Measurements from ENCODE around the gene CIPC.

The CIPC gene

GRCh38 chr14:77098529-77099353, 683 bp downstream of the CIPC start:
- Histone ChIP-seq H3K36me3 (no peaks in the 10 kb centered on the region), H3K27me3 (no peaks in the 10 kb centered on the region), H3K9me3 (no peaks in the 10 kb centered on the region), H3K27ac (peak overlapping the region; percentile 95), H3K4me1 (ENCODE audit: control insufficient read depth in 1 of 2, insufficient read depth in 1 of 2, low read depth in 1 of 2, low read length in 1 of 2) (peaks cover 27 to 31% of the 10 kb centered on the region in 2 experiments), H3K4me3 (ENCODE audit: low read depth in 1 of 2, low read length in 1 of 2) (peak overlapping the region; percentile 89 to 92)
- TF ChIP-seq, protein P1, sequence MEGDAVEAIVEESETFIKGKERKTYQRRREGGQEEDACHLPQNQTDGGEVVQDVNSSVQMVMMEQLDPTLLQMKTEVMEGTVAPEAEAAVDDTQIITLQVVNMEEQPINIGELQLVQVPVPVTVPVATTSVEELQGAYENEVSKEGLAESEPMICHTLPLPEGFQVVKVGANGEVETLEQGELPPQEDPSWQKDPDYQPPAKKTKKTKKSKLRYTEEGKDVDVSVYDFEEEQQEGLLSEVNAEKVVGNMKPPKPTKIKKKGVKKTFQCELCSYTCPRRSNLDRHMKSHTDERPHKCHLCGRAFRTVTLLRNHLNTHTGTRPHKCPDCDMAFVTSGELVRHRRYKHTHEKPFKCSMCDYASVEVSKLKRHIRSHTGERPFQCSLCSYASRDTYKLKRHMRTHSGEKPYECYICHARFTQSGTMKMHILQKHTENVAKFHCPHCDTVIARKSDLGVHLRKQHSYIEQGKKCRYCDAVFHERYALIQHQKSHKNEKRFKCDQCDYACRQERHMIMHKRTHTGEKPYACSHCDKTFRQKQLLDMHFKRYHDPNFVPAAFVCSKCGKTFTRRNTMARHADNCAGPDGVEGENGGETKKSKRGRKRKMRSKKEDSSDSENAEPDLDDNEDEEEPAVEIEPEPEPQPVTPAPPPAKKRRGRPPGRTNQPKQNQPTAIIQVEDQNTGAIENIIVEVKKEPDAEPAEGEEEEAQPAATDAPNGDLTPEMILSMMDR (IDR thresholded peaks at IDR 0.05): no peak

GRCh38 chr14:77099425-77100167, 1.5 kb downstream of the CIPC start:
- H3K9me3 ChIP-seq: no peaks in the 10 kb centered on the region
- TF ChIP-seq, protein P1 (IDR thresholded peaks at IDR 0.05): no peak
- H3K4me1 ChIP-seq (ENCODE audit: control insufficient read depth in 1 of 2, insufficient read depth in 1 of 2, low read depth in 1 of 2, low read length in 1 of 2): peaks cover 20 to 25% of the 10 kb centered on the region in 2 experiments
- H3K27me3 ChIP-seq: no peaks in the 10 kb centered on the region
- H3K36me3 ChIP-seq: no peaks in the 10 kb centered on the region
- H3K27ac ChIP-seq: no peak overlapping the region
- no peak overlapping the region for H3K4me3 ChIP-seq (ENCODE audit: low read depth in 1 of 2, low read length in 1 of 2)

- peaks cover 19 to 22% of the 10 kb centered on the region in 2 experiments for H3K4me1 ChIP-seq (ENCODE audit: control insufficient read depth in 1 of 2, insufficient read depth in 1 of 2, low read depth in 1 of 2, low read length in 1 of 2)
- no peaks in the 10 kb centered on the region for H3K9me3 ChIP-seq
- TF ChIP-seq, protein P1 (IDR thresholded peaks at IDR 0.05): no peak
- no peak overlapping the region for H3K4me3 ChIP-seq (ENCODE audit: low read depth in 1 of 2, low read length in 1 of 2)
- H3K27ac ChIP-seq: no peak overlapping the region
- H3K27me3 ChIP-seq: no peaks in the 10 kb centered on the region
- peaks cover 3% of the 10 kb centered on the region for H3K36me3 ChIP-seq
Observed at GRCh38 chr14:77100961-77101360, 2.9 kb downstream of the CIPC start.

DNA sequence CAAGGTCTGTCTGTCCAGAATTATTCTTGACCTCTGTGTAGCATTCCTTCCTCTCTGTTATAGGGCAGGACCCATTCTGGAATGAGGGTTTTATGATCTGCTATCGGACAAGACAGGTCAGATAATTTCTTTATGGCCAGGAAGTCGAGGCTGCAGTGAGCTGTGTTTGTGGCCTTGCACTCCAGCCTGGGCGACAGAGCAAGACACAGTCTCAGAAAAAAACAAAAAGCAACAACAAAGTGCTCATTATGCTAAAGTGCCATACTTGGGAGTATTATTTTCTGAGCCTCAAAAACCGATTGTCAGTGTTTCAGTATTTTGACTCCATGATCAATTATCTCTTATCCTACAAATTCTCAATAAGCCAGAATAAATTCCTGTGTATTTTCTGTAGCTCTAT, 4.1 kb downstream of the CIPC start:
- TF ChIP-seq, protein P1 (IDR thresholded peaks at IDR 0.05): no peak
- no peak overlapping the region for H3K4me3 ChIP-seq (ENCODE audit: low read depth in 1 of 2, low read length in 1 of 2)
- peaks cover 15% of the 10 kb centered on the region for H3K36me3 ChIP-seq
- H3K27ac ChIP-seq: no peak overlapping the region
- no peaks in the 10 kb centered on the region for H3K9me3 ChIP-seq
- peaks cover 14 to 16% of the 10 kb centered on the region in 2 experiments for H3K4me1 ChIP-seq (ENCODE audit: control insufficient read depth in 1 of 2, insufficient read depth in 1 of 2, low read depth in 1 of 2, low read length in 1 of 2)
- H3K27me3 ChIP-seq: no peaks in the 10 kb centered on the region

DNA sequence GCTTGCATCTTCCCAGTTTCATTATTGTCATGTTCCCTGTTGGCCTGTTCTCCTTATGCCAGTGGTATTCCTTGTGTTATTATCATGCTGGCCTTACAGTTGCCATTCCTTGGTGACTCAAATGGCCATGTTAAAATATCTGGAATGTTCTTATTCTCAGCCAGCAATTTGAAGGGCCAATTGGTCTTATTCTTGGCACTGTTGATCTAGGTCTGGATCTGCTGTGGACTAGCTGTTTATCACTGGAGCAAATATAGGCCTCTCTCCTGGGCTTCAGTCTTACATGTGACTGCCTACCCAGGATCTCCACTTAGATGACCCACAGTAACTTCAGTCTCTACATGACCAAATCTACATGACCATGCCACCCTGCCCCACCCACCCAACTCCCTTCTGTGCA, 5.4 kb downstream of the CIPC start:
- no peaks in the 10 kb centered on the region for H3K9me3 ChIP-seq
- no peak overlapping the region for H3K4me3 ChIP-seq (ENCODE audit: low read depth in 1 of 2, low read length in 1 of 2)
- peaks cover 26% of the 10 kb centered on the region for H3K36me3 ChIP-seq
- H3K27ac ChIP-seq: no peak overlapping the region
- H3K4me1 ChIP-seq (ENCODE audit: control insufficient read depth in 1 of 2, insufficient read depth in 1 of 2, low read depth in 1 of 2, low read length in 1 of 2): peaks cover 6 to 8% of the 10 kb centered on the region in 2 experiments
- TF ChIP-seq, protein P1 (IDR thresholded peaks at IDR 0.05): no peak
- no peaks in the 10 kb centered on the region for H3K27me3 ChIP-seq
